ENCODE data around the gene C20orf144.

- TF ChIP-seq CTCF (IDR thresholded peaks at IDR 0.05): no peak
- no peak for TF ChIP-seq POLR2A (IDR thresholded peaks at IDR 0.05)
- no peak for TF ChIP-seq POLR2AphosphoS5 (IDR thresholded peaks at IDR 0.05)
- TF ChIP-seq EP300 (IDR thresholded peaks at IDR 0.05): no peak
These were observed 14.0 kb downstream of the C20orf144 start for GRCh38 chr20:33676121-33676520.
